MCF 10A (cell line): Measurements from ENCODE around the gene BTN2A1. TPM values are rescaled to one million over a fixed set of nuclear protein-coding genes. Genes with fewer than 3 reads are reported as not detected.

ENCODE experiments used
- BruUV-seq: library from RNA; stranded (reverse); fragments of 400-500 nt; replicated peaks from 2 replicates; lab custom pipeline; 2021; lab: Mats Ljungman, UMichigan
- CTCF ChIA-PET: fragments of 300-600 bp; sonication (Branson Sonifier 250); formaldehyde crosslinking; extraction: SDS; loops from one replicate; lab custom pipeline; 2021; ENCODE audit warnings: antibody characterized with exemption, inconsistent platforms; lab: Yijun Ruan, JAX
- POLR2A ChIA-PET: fragments of 300-600, 350-650 bp; sonication (Branson Sonifier 250); formaldehyde crosslinking; extraction: SDS; loops from one replicate; lab custom pipeline; 2020; ENCODE audit warnings: antibody characterized with exemption, inconsistent platforms; lab: Yijun Ruan, JAX
- DNase-seq: peaks from one replicate; pipeline ENCODE4 v3.0.0-alpha.2; 2018; ENCODE audit not compliant: unreplicated experiment
- H3K27ac Mint-ChIP-seq: one replicate; pipeline ENCODE4 v1.8.0; 2022; ENCODE audit warnings: mild to moderate bottlenecking, low read depth, mixed read lengths; ENCODE audit not compliant: unreplicated experiment
- H3K27me3 Mint-ChIP-seq: one replicate; pipeline ENCODE4 v1.8.0; 2022; ENCODE audit warnings: mixed read lengths; ENCODE audit not compliant: insufficient read depth, unreplicated experiment
- H3K36me3 Mint-ChIP-seq: one replicate; pipeline ENCODE4 v1.8.0; 2022; ENCODE audit warnings: mild to moderate bottlenecking, moderate library complexity, mixed read lengths; ENCODE audit not compliant: insufficient read depth, unreplicated experiment
- H3K4me1 Mint-ChIP-seq: one replicate; pipeline ENCODE4 v1.8.0; 2022; ENCODE audit warnings: mixed read lengths; ENCODE audit not compliant: insufficient read depth, unreplicated experiment
- H3K4me3 Mint-ChIP-seq: one replicate; pipeline ENCODE4 v1.8.0; 2022; ENCODE audit warnings: mild to moderate bottlenecking, moderate library complexity, mixed read lengths; ENCODE audit not compliant: unreplicated experiment
- H3K9me3 Mint-ChIP-seq: one replicate; pipeline ENCODE4 v1.8.0; 2022; ENCODE audit warnings: mixed read lengths; ENCODE audit not compliant: unreplicated experiment
- intact Hi-C: fragments of 100-400 bp; cut with micrococcal nuclease; formaldehyde crosslinking; loops from 2 replicates; pipeline ENCODE4 v1.14.1; 2022
- total RNA-seq: library from RNA; stranded (reverse); gene quantifications from 2 replicates; pipeline ENCODE4 v1.2.3, GENCODE V29; 2022
- TF ChIP-seq, protein P1 (sequence below): fragments of 200-600 bp; IDR thresholded peaks from one replicate; pipeline ENCODE4 v1.8.0; 2022; ENCODE audit warnings: antibody characterized with exemption, mild to moderate bottlenecking; ENCODE audit not compliant: unreplicated experiment

The BTN2A1 gene
- total RNA-seq, 1 experiment from 2014 or later = 14.6 TPM

GRCh38 chr6:26450240-26450639, 7.5 kb upstream of the BTN2A1 start:
- TF ChIP-seq, protein P1, sequence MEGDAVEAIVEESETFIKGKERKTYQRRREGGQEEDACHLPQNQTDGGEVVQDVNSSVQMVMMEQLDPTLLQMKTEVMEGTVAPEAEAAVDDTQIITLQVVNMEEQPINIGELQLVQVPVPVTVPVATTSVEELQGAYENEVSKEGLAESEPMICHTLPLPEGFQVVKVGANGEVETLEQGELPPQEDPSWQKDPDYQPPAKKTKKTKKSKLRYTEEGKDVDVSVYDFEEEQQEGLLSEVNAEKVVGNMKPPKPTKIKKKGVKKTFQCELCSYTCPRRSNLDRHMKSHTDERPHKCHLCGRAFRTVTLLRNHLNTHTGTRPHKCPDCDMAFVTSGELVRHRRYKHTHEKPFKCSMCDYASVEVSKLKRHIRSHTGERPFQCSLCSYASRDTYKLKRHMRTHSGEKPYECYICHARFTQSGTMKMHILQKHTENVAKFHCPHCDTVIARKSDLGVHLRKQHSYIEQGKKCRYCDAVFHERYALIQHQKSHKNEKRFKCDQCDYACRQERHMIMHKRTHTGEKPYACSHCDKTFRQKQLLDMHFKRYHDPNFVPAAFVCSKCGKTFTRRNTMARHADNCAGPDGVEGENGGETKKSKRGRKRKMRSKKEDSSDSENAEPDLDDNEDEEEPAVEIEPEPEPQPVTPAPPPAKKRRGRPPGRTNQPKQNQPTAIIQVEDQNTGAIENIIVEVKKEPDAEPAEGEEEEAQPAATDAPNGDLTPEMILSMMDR = no peak
- no peaks in the 10 kb centered on the region for H3K9me3 Mint-ChIP-seq
- ChIA-PET CTCF (interaction anchor here (1.6 kb wide), 1 partner anchor 109 kb away, joined by 3 read pairs; no protein-coding TSS in a partner anchor), POLR2A (no interaction called here)
- no peak overlapping the region for H3K4me3 Mint-ChIP-seq
- intact Hi-C loops = loop anchor here (10.0 kb wide), 1 partner anchor 105 kb away; no protein-coding TSS in a partner anchor
- no peaks in the 10 kb centered on the region for H3K27me3 Mint-ChIP-seq
- DNase-seq = no peak
- no peak overlapping the region for H3K27ac Mint-ChIP-seq
- H3K4me1 Mint-ChIP-seq = no peaks in the 10 kb centered on the region
- no TSS peak for BruUV-seq
- H3K36me3 Mint-ChIP-seq = no peaks in the 10 kb centered on the region

GRCh38 chr6:26452631-26453235, 5.0 kb upstream of the BTN2A1 start:
- no TSS peak for BruUV-seq
- H3K27ac Mint-ChIP-seq = no peak overlapping the region
- no peaks in the 10 kb centered on the region for H3K9me3 Mint-ChIP-seq
- peaks cover 12% of the 10 kb centered on the region for H3K4me1 Mint-ChIP-seq
- DNase-seq = no peak
- ChIA-PET POLR2A (interaction anchor here (1.3 kb wide), 1 partner anchor 10 kb away, joined by 4 read pairs; no protein-coding TSS in a partner anchor), CTCF (no interaction called here)
- no peak overlapping the region for H3K4me3 Mint-ChIP-seq
- intact Hi-C loops = loop anchor here (10.0 kb wide), 1 partner anchor 108 kb away; no protein-coding TSS in a partner anchor
- no peaks in the 10 kb centered on the region for H3K27me3 Mint-ChIP-seq
- TF ChIP-seq, protein P1 = no peak
- no peaks in the 10 kb centered on the region for H3K36me3 Mint-ChIP-seq

DNA sequence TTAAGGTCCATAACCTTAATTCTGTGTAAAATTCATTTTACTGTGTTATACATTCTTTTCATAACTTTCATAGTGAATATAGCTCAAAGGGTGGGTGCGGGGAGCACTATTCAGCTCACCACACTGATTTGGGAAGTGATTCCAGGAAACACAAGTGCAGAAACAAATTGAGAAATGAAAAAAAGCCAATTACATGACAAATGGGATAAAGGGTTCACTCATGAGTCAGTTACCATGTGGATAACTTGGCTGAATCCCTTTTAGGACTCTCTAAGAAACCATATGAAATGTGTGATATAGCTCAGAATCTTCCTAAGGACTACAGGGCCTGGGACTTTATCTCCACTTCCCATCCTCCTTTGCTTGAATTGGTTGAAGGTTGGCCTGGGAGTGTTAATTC, 3.1 kb upstream of the BTN2A1 start:
- no TSS peak for BruUV-seq
- CTCF ChIA-PET = interaction anchor here (0.6 to 1.3 kb wide), 2 partner anchors 9 to 744 kb away, joined by 3 to 4 read pairs; no protein-coding TSS in a partner anchor
- no peak for DNase-seq
- H3K9me3 Mint-ChIP-seq = no peaks in the 10 kb centered on the region
- peaks cover 11% of the 10 kb centered on the region for H3K36me3 Mint-ChIP-seq
- intact Hi-C loops = loop anchor here (5.0 to 10.0 kb wide), 2 partner anchors 110 to 113 kb away; no protein-coding TSS in a partner anchor
- no peak overlapping the region for H3K27ac Mint-ChIP-seq
- POLR2A ChIA-PET = interaction anchor here (1.1 kb wide), 1 partner anchor 20 kb away, joined by 3 read pairs; no protein-coding TSS in a partner anchor
- H3K27me3 Mint-ChIP-seq = no peaks in the 10 kb centered on the region
- H3K4me1 Mint-ChIP-seq = peaks cover 19% of the 10 kb centered on the region
- no peak overlapping the region for H3K4me3 Mint-ChIP-seq
- TF ChIP-seq, protein P1 = no peak

DNA sequence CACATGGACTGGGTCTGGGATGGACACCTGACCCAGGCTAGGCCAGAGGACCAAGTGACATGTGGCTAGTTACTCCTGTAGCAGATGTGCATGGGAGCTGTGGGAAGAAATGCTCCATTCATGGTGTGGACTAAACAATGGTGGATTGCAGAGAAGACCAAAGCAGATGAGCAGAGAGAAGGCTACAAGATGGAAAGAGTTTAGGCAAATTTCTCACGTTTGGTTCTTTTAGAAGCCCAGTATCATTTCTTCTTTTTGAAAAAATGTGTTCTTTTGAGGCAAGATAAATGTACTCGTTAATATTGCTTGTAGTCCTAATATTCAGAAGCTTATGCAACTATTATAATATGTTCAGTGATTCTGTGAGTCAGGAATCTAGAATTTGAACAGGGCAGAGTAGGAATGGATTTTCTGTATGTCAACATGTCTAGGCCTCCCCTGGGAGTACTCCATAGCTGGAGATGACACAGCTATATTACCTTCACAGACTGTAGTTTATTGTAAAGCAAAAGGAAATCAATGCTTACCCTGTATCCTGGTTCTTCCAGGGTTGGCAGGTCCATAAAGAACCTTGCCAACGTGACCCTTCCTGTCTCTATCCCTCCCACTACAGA, 2.3 kb upstream of the BTN2A1 start:
- H3K36me3 Mint-ChIP-seq = peaks cover 16% of the 10 kb centered on the region
- H3K4me3 Mint-ChIP-seq = no peak overlapping the region
- no peak overlapping the region for H3K27ac Mint-ChIP-seq
- peaks cover 20% of the 10 kb centered on the region for H3K4me1 Mint-ChIP-seq
- intact Hi-C loops = loop anchor here (5.0 to 10.0 kb wide), 2 partner anchors 111 to 112 kb away; no protein-coding TSS in a partner anchor
- CTCF ChIA-PET = interaction anchor here (0.6 to 1.3 kb wide), 3 partner anchors 10 to 1437 kb away, joined by 3 to 4 read pairs (median 3); a partner anchor contains a TSS
- POLR2A ChIA-PET = interaction anchor here (0.7 kb wide), 1 partner anchor 141 kb away, joined by 3 read pairs; no protein-coding TSS in a partner anchor
- no peaks in the 10 kb centered on the region for H3K9me3 Mint-ChIP-seq
- no TSS peak for BruUV-seq
- no peak for DNase-seq
- TF ChIP-seq, protein P1 = no peak
- H3K27me3 Mint-ChIP-seq = no peaks in the 10 kb centered on the region
